HepG2 (cell line): ENCODE results near the gene PRRC1. TPM values are rescaled to one million over a fixed set of nuclear protein-coding genes. Genes with fewer than 3 reads are reported as not detected.

Experiments
- ATAC-seq: fragments of 200-7000 bp; cut with Tn5 transposase; 3 replicates; pipeline ENCODE4 v1.9.1; 2020; ENCODE audit warnings: mild to moderate bottlenecking, moderate library complexity
- BruUV-seq: library from RNA; stranded (reverse); fragments of 400-500 nt; replicated peaks from 2 replicates; lab custom pipeline; 2021; lab: Mats Ljungman, UMichigan
- CTCF ChIA-PET: fragments of 300-600 bp; formaldehyde crosslinking; extraction: SDS; loops from one replicate; lab custom pipeline; 2021; ENCODE audit warnings: low total read pairs, inconsistent platforms, low intra/inter-chr PET ratio; lab: Yijun Ruan, JAX
- POLR2A ChIA-PET: fragments of 350-600 bp; sonication (Branson Sonifier 250); formaldehyde crosslinking; loops from one replicate; lab custom pipeline; 2020; ENCODE audit warnings: antibody characterized with exemption, inconsistent platforms; lab: Yijun Ruan, JAX
- DNase-seq: peaks from one replicate; pipeline ENCODE4 v3.0.0-alpha.2; 2015; ENCODE audit warnings: low spot score
- FAIRE-seq: peaks from 3 replicates; lab custom pipeline; 2011; peaks lifted over from hg19 to GRCh38; lab: Jason Lieb, UNC
- H2AFZ ChIP-seq: one replicate; pipeline ENCODE4 v1.6.1; 2011; ENCODE audit warnings: low read length, inconsistent platforms
- H3K27ac ChIP-seq: fragments of 300-600 bp; 3 replicates; pipeline ENCODE4 v1.8.0; 2011; ENCODE audit warnings: mixed run types, mild to moderate bottlenecking, mixed read lengths, low read length, inconsistent platforms; ENCODE audit not compliant: insufficient read depth; ENCODE audit errors: extremely low read length
- H3K27me3 ChIP-seq, 2 experiments: fragments of 200-600 bp in 1 of 2; 2 replicates in 1 of 2; 3 replicates in 1 of 2; pipeline versions ENCODE4 v1.6.0 to v1.8.0; 2011; ENCODE audit warnings: low read length in 2 of 2, mild to moderate bottlenecking in 2 of 2, moderate library complexity in 2 of 2, inconsistent platforms in 1 of 2; ENCODE audit not compliant: insufficient read depth in 2 of 2, control insufficient read depth in 1 of 2
- H3K36me3 ChIP-seq, 2 experiments: fragments of 200-600 bp in 1 of 2; replicated peaks in 1 of 2; 2 replicates in 1 of 2; 3 replicates in 1 of 2; pipeline versions ENCODE4 v1.5.1 to v1.8.0; 2011; ENCODE audit warnings: low read length in 2 of 2, inconsistent platforms in 1 of 2; ENCODE audit not compliant: insufficient read depth in 2 of 2, control insufficient read depth in 1 of 2
- H3K4me1 ChIP-seq: 2 replicates; pipeline ENCODE4 v1.5.1; 2012; ENCODE audit warnings: low read length, inconsistent platforms; ENCODE audit not compliant: insufficient read depth
- H3K4me2 ChIP-seq: 2 replicates; pipeline ENCODE4 v1.6.0; 2011; ENCODE audit warnings: low read depth, low read length, inconsistent platforms
- H3K4me3 ChIP-seq, 3 experiments: fragments of 200-600 bp in 1 of 3; sonication (generic), shearing (Covaris generic) in 1 of 3; replicated peaks in 1 of 3; 2 replicates each; pipeline ENCODE4 v1.5.1; 2011 to 2016; ENCODE audit warnings: low read length in 3 of 3, inconsistent platforms in 2 of 3, low read depth in 2 of 3, mild to moderate bottlenecking in 2 of 3, control low read depth in 1 of 3, mixed read lengths in 1 of 3; ENCODE audit not compliant: insufficient read depth in 1 of 3
- H3K79me2 ChIP-seq: one replicate; pipeline ENCODE4 v1.6.1; 2011; ENCODE audit warnings: low read length, inconsistent platforms; ENCODE audit not compliant: insufficient read depth
- H3K9ac ChIP-seq: 2 replicates; pipeline ENCODE4 v1.6.0; 2011; ENCODE audit warnings: mild to moderate bottlenecking, low read depth, low read length, inconsistent platforms; ENCODE audit not compliant: insufficient read depth
- H3K9me3 ChIP-seq: 2 replicates; pipeline ENCODE4 v1.5.1; 2012; ENCODE audit warnings: mild to moderate bottlenecking, low read length
- H4K20me1 ChIP-seq: 2 replicates; pipeline ENCODE4 v1.6.0; 2011; ENCODE audit warnings: inconsistent platforms, mild to moderate bottlenecking, low read length, moderate library complexity; ENCODE audit not compliant: insufficient read depth
- AGO1 ChIP-seq: fragments of 200-400 bp; formaldehyde crosslinking; IDR thresholded peaks from 2 replicates; pipeline ENCODE4 v1.6.1; 2017; ENCODE audit warnings: mild to moderate bottlenecking, low read depth, low read length, moderate library complexity; ENCODE audit not compliant: poor library complexity, severe bottlenecking
- CEBPB ChIP-seq: IDR thresholded peaks from 2 replicates; pipeline ENCODE4 v1.6.1; 2011; ENCODE audit warnings: low read depth, low read length, improper control_type of control experiment, borderline replicate concordance
- CHCHD3 ChIP-seq: sonication (generic); formaldehyde crosslinking; IDR thresholded peaks from 2 replicates; pipeline ENCODE4 v1.8.0; 2022; ENCODE audit warnings: mild to moderate bottlenecking, missing genetic modification reagents, moderate library complexity
- NFKB2 ChIP-seq: sonication (generic); formaldehyde crosslinking; IDR thresholded peaks from 2 replicates; pipeline ENCODE4 v1.4.0; 2020; ENCODE audit warnings: missing genetic modification reagents, borderline replicate concordance
- NKX3-1 ChIP-seq: sonication (generic); formaldehyde crosslinking; IDR thresholded peaks from 2 replicates; pipeline ENCODE4 v1.5.0; 2020; ENCODE audit warnings: missing genetic modification reagents
- PRMT3 ChIP-seq: sonication (generic); formaldehyde crosslinking; IDR thresholded peaks from 2 replicates; pipeline ENCODE4 v1.8.1; 2022; ENCODE audit warnings: low read depth, mild to moderate bottlenecking, moderate library complexity, missing genetic modification reagents, borderline replicate concordance
- ZFAT ChIP-seq: sonication (generic); formaldehyde crosslinking; conservative IDR thresholded peaks from 2 replicates; pipeline ENCODE4 v1.8.1; 2023; ENCODE audit warnings: missing genetic modification reagents, inconsistent platforms
- ZNF44 ChIP-seq: sonication (generic); formaldehyde crosslinking; IDR thresholded peaks from 2 replicates; pipeline ENCODE4 v1.5.1; 2020; ENCODE audit warnings: mild to moderate bottlenecking, missing genetic modification reagents
- WGBS: methylation state at CpG from one replicate; pipeline ENCODE4 v1.1.6; 2017; ENCODE audit warnings: low lambda C conversion rate; 5-methylcytosine and 5-hydroxymethylcytosine counted together
- in situ Hi-C: cut with HindIII; loops from 2 replicates; pipeline ENCODE4 v1.10.0; 2017; ENCODE audit warnings: low pct_unique_long_range_greater_than_20kb; ENCODE audit not compliant: extremely low pct_ligation_motif_present
- intact Hi-C: fragments of 100-400 bp; cut with micrococcal nuclease; formaldehyde crosslinking; loops from one replicate; pipeline ENCODE4 v1.10.0; 2022; ENCODE audit not compliant: unreplicated experiment
- polyA plus RNA-seq, 8 experiments: library from polyadenylated mRNA; depleted of rRNA in 3 of 8; stranded (reverse) in 7 of 8; unstranded in 1 of 8; fragments of >200 nt; fragmentation: Illumina TruSeq in 4 of 8; extraction: Trizol in 4 of 8; gene quantifications; 2 replicates each; pipeline versions ENCODE4 v1.2.1 to v1.2.3, GENCODE V29; 2011 to 2016; ENCODE audit warnings: low read depth in 4 of 8, missing spikeins in 1 of 8, mixed read lengths in 1 of 8; ENCODE audit not compliant: insufficient read depth in 1 of 8
- total RNA-seq, 5 experiments: library from RNA; depleted of rRNA; stranded (reverse); fragments of >200 nt; fragmentation: Illumina TruSeq; extraction: Trizol; gene quantifications; 2 replicates each; pipeline ENCODE4 v1.2.3, GENCODE V29; 2016; ENCODE audit warnings: low read depth in 1 of 5
- TF ChIP-seq, protein P1 (sequence below): sonication (generic); formaldehyde crosslinking; IDR thresholded peaks from 2 replicates; pipeline ENCODE4 v1.4.0; 2020; ENCODE audit warnings: missing genetic modification reagents, mild to moderate bottlenecking, borderline replicate concordance

PRRC1 gene
- total and polyA plus RNA-seq, 2 of the 13 experiments (the other 11 are each of a cell fraction or from before 2014, with no cell fraction given), result 48.5 to 51.9 TPM

DNA sequence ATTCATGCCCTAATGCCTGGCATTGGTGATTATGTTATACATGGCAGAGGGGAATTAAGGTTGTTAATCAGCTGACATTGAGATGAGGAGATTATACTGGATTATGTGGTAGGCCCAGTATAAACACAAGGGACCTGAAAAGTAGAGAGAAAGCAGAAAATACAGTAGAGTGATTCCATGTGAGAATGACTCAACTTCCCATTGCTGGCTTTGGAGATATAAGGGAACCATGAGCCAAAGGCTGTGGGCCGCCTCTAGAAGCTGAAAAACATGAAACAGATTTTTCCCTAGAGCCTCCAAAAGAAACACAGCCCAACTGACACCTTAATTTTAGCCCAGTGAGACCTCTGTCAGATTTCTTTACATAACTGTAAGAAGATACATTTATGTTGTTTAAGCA is 66.4 kb downstream of the PRRC1 start:
- Histone ChIP-seq H3K27ac (no peak overlapping the region), H3K4me1 (peaks cover 16% of the 10 kb centered on the region), H3K9ac (no peak overlapping the region), H3K9me3 (no peaks in the 10 kb centered on the region), H3K36me3 (no peaks in the 10 kb centered on the region), H2AFZ (no peak overlapping the region), H3K4me2 (no peak overlapping the region), H3K79me2 (no peaks in the 10 kb centered on the region), H4K20me1 (no peaks in the 10 kb centered on the region), H3K27me3 (no peaks in the 10 kb centered on the region), H3K4me3 (no peak overlapping the region)
- no TSS peak for BruUV-seq
- FAIRE-seq, result no peak
- no peak for DNase-seq
- ATAC-seq, result no peak
- in situ Hi-C loops, result no loop called here
- intact Hi-C loops, result no loop called here
- CTCF ChIA-PET, result no interaction called here
- no peak for TF ChIP-seq ZFAT (CRISPR knock-in tag)
- TF ChIP-seq, protein P1, sequence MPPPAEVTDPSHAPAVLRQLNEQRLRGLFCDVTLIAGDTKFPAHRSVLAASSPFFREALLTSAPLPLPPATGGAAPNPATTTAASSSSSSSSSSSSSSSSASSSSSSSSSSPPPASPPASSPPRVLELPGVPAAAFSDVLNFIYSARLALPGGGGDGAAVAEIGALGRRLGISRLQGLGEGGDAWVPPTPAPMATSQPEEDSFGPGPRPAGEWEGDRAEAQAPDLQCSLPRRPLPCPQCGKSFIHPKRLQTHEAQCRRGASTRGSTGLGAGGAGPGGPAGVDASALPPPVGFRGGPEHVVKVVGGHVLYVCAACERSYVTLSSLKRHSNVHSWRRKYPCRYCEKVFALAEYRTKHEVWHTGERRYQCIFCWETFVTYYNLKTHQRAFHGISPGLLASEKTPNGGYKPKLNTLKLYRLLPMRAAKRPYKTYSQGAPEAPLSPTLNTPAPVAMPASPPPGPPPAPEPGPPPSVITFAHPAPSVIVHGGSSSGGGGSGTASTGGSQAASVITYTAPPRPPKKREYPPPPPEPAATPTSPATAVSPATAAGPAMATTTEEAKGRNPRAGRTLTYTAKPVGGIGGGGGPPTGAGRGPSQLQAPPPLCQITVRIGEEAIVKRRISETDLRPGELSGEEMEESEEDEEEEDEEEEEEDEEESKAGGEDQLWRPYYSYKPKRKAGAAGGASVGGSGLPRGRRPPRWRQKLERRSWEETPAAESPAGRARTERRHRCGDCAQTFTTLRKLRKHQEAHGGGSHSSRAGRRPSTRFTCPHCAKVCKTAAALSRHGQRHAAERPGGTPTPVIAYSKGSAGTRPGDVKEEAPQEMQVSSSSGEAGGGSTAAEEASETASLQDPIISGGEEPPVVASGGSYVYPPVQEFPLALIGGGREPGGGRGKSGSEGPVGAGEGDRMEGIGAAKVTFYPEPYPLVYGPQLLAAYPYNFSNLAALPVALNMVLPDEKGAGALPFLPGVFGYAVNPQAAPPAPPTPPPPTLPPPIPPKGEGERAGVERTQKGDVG (CRISPR knock-in tag), result no peak
- no peak for TF ChIP-seq NFKB2 (CRISPR knock-in tag)
- no peak for TF ChIP-seq NKX3-1 (CRISPR knock-in tag)
- TF ChIP-seq CEBPB, result no peak
- TF ChIP-seq CHCHD3 (CRISPR knock-in tag), result no peak
- no peak for TF ChIP-seq ZNF44 (CRISPR knock-in tag)
- no peak for TF ChIP-seq AGO1
- no peak for TF ChIP-seq PRMT3
- WGBS, result 0% methylated on average over 1 of the region's 1 CpG
- POLR2A ChIA-PET, result no interaction called here
